AG09319 (cell line): ENCODE measurements around the gene MYRFL.

Experiments used
- DNase-seq: peaks from one replicate; pipeline ENCODE4 v3.0.0-alpha.2; 2010; ENCODE audit warnings: low read depth; ENCODE audit errors: extremely low read depth
- TF ChIP-seq, protein P1 (sequence below): IDR thresholded peaks from 2 replicates; pipeline ENCODE4 v1.5.1; 2011; ENCODE audit warnings: low read depth, mild to moderate bottlenecking, inconsistent platforms, low read length, moderate library complexity

Gene MYRFL

DNA sequence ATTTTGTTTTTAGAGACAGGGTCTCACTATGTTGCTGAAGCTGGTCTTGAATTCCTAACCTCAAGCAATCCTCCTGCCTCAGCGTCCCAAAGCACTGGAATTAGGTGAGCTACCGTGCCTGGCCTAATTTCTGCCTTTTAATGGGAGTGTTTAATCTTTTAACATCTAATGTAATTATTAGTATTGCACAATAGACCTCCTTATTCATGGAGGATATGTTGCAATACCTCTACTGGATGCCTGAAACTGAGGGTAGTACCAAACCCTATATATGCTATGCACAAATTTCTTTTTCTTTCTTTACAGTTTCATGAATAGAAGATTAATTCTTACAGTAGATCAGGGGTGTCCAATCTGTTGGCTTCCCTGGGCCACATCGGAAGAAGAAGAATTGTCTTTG lies 47.8 kb downstream of the MYRFL start:
- no peak for DNase-seq
- TF ChIP-seq, protein P1, sequence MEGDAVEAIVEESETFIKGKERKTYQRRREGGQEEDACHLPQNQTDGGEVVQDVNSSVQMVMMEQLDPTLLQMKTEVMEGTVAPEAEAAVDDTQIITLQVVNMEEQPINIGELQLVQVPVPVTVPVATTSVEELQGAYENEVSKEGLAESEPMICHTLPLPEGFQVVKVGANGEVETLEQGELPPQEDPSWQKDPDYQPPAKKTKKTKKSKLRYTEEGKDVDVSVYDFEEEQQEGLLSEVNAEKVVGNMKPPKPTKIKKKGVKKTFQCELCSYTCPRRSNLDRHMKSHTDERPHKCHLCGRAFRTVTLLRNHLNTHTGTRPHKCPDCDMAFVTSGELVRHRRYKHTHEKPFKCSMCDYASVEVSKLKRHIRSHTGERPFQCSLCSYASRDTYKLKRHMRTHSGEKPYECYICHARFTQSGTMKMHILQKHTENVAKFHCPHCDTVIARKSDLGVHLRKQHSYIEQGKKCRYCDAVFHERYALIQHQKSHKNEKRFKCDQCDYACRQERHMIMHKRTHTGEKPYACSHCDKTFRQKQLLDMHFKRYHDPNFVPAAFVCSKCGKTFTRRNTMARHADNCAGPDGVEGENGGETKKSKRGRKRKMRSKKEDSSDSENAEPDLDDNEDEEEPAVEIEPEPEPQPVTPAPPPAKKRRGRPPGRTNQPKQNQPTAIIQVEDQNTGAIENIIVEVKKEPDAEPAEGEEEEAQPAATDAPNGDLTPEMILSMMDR = no peak

DNA sequence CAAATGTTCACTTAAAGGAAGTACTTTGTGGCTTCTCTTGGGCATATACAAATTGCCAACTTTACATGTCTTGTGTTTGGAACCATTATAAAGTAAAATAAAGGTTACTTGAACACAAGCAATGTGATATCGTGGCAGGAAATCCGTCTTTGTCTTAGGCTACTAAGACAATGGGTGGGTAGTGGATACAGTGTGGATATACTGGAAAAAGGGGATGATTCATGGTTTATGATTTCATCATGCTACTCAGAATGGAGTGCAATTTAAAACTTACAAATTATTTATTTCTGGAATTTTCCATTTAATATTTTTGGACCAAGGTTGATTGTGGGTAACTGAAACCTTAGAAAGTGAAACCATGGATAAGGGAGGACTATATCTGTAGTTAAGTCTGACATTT lies 48.4 kb downstream of the MYRFL start:
- TF ChIP-seq, protein P1 = no peak
- DNase-seq = no peak

DNA sequence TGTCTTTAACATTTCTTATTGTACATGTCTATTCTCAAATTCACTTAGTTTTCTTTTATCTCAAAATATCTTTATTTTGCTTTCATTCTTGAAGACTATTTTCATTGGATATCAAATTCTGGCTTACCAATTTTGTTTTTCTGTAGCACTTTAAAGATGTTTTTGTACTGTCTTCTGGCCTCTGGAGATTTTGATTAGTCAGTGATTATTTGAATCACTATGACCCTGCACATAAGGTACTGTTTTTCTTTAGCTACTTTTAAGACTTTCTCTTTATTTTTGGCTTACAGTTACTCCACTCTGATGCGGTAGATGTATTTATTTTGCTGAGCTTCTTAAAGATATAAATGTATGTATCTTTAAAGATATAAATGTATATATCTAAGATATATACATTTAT lies 49.6 kb downstream of the MYRFL start:
- no peak for DNase-seq
- TF ChIP-seq, protein P1 = no peak

DNA sequence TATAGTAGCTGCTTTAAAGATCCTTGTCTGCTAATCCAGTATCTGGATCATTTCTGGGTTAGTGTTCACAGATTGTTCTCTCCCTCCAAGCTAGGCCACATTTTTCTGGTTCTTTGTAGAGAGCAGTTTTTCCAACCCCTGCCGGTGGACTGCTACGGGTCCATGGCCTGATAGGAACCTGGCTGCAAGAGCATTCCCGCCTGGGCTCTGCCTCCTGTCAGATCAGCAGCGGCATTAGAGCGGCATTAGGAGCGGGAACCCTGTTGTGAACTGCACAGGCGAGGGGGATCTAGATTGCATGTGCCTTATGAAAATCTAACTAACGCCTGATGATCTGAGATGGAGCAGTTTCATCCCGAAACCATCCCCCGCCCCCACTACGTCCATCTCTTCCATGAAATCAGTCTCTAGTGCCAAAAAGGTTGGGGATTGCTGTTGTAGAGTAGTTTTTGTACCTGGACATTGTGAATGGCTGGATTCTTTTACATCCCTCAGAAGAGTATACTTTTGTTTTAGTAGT lies 50.4 kb downstream of the MYRFL start:
- no peak for DNase-seq

GRCh38 chr12:69879007-69879960 lies 54.3 kb downstream of the MYRFL start:
- DNase-seq = peak; percentile 32
- TF ChIP-seq, protein P1 = peak; percentile 89

More for the DNA sequence above, 50.4 kb downstream of the MYRFL start:
- TF ChIP-seq, protein P1 = no peak

DNA sequence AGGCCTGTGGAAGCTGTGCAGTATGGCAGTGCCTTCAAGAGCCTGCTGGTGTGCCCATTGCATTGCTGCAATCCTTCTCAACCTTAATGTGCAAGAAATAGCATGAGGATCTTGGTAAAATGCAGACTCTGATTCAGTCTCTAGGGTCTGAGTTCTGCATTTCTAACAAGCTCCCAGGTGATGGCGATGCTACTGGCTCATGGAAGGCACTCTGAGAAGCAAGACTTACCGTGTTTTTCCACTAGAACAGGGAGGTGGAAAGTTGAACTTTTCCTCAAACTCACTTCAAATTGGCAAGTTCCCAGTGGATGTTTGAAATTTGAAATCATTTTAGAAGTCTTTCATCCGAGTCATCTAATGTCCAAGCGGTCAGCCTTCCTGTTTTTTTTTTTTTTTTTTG lies 55.5 kb downstream of the MYRFL start:
- no peak for DNase-seq
- TF ChIP-seq, protein P1 = no peak; the same call in 1 of the 2 replicates

DNA sequence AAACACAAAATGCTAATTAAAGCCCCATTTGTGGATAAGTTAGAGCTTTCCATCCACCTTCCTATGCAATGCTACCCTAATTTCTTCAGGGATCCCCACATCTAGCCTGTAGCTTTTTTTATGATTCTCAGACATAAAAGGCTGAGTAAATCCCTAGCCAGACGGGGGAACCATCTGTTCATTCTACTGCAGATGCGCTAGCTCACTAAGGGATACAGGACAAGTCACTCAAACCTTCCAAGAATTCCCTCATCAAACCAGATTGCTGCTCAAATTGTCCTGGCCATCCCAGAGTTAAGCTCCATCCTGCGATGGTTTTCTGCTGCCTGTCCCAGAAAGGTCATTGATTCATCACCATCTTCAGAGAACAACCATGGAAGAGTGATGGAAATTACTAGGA lies 56.7 kb downstream of the MYRFL start:
- DNase-seq = no peak
- TF ChIP-seq, protein P1 = no peak
